22Rv1 (cell line): ENCODE measurements around the gene ASIC1.

Experiments used
- H3K27ac ChIP-seq: fragments of 450-650 bp; 2 replicates; pipeline ENCODE4 v1.5.1; 2017
- CTCF ChIP-seq: fragments of 450-650 bp; IDR thresholded peaks from 2 replicates; pipeline ENCODE4 v1.5.1; 2017; ENCODE audit warnings: mild to moderate bottlenecking
- ZFX ChIP-seq: fragments of 450-650 bp; IDR thresholded peaks from 2 replicates; pipeline ENCODE4 v1.6.1; 2017; ENCODE audit warnings: antibody characterized with exemption, borderline replicate concordance

The ASIC1 gene

GRCh38 chr12:50103767-50104321, 46.4 kb downstream of the ASIC1 start, which contains the start of gene GPD1:
GPD1 (plus strand) TSS chr12:50104008; CDS start chr12:50104051, 43 bp downstream.
- 0 out of 2 replicates have a peak within 1 kb of the TSS, but pooled peaks have one; percentile 20 for H3K27ac ChIP-seq
- TF ChIP-seq ZFX (no peak), CTCF (peak; percentile 28; the same call in 1 of the 2 replicates)

- H3K27ac ChIP-seq: no peak overlapping the region
- no peak for TF ChIP-seq CTCF
Measured at GRCh38 chr12:50104417-50105366, 47.3 kb downstream of the ASIC1 start.

- TF ChIP-seq ZFX: no peak
- no peak for TF ChIP-seq CTCF
- no peak overlapping the region for H3K27ac ChIP-seq
Measured at GRCh38 chr12:50105913-50106450, 48.6 kb downstream of the ASIC1 start.

DNA sequence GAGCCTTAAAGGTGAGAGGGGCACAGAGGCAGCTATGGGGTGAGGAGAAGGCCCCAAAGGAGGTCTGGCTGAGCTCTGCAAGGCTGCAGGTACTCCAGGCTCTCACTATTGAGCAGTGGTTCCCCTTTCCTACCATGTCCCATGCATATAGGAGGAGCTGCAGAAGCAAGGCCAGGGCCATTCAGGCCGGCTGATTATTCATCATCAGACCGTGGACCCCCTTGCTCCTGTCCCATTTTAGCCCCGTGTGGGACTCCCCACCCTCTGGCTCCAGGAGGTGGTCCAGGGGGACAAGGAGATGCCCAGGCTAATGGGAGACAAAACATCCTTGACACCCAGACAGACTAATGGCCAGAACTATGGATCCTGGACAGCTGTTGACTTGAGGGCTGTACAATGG, 49.5 kb downstream of the ASIC1 start:
- TF ChIP-seq ZFX (no peak), CTCF (no peak)

DNA sequence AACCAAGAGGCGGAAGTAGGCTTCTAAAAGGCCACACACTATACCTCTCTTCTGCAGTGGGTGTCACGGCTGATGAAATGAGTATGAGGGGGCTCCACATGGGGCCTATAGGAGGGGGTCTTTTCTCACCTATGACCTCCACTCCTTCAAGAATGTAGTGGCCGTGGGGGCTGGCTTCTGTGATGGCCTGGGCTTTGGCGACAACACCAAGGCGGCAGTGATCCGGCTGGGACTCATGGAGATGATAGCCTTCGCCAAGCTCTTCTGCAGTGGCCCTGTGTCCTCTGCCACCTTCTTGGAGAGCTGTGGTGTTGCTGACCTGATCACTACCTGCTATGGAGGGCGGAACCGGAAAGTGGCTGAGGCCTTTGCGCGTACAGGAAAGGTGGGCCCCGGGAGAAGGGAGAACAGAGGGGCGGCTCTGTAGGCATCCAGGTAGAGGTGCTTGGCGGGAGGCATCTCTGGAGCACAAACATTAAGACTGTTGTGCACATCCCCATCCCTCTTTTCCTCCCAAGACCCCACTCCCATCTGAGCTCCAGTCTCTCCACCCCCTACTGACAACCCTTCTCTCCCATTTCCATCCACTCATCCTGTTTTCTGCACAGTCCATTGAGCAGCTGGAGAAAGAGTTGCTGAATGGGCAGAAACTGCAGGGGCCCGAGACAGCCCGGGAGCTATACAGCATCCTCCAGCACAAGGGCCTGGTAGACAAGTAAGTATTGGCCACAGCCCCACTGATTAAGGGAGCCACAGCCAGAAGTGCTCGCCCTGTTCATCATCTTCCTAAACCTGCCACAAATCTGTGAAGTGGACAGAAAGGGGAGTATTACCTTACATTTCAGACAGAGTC, 50.2 kb downstream of the ASIC1 start:
- TF ChIP-seq ZFX (no peak), CTCF (no peak)
- H3K27ac ChIP-seq: no peak overlapping the region

More for the DNA sequence above, 49.5 kb downstream of the ASIC1 start:
- no peak overlapping the region for H3K27ac ChIP-seq

DNA sequence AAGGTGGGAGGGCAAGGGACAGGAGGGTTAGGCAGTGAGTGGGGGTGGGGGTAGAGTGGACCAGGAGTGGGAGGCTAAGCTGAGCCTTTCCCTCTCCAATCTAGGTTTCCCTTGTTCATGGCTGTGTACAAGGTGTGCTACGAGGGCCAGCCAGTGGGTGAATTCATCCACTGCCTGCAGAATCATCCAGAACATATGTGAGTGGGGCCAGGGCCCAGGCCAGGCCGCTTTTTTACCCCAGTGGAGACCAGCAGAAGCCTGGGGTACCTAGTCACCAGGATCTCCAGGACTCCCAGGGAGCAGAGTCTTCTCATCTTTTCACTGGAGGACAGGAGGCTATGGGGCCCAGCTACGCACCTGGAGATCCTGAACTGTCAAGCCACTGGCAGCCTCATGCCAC, 51.9 kb downstream of the ASIC1 start:
- TF ChIP-seq CTCF: no peak
- TF ChIP-seq ZFX: no peak
- no peak overlapping the region for H3K27ac ChIP-seq
